Cerebellar cortex (tissue), 1 donor: ENCODE measurements around the gene USF3.
"Not testable (repeated sequence)": the region's sequence is repeated elsewhere in the genome, so short reads cannot be mapped to it uniquely, and the experiment has no call there.

Source experiments
- DNase-seq: peaks from one replicate; pipeline ENCODE4 v3.0.0-alpha.2; 2015; ENCODE audit warnings: low spot score

Gene USF3

GRCh38 chr3:113654851-113655250 lies 41.6 kb downstream of the USF3 start:
- no peak for DNase-seq

GRCh38 chr3:113654310-113654709 lies 42.1 kb downstream of the USF3 start:
- DNase-seq, result no peak

GRCh38 chr3:113649174-113649845 lies 47.1 kb downstream of the USF3 start:
- no peak for DNase-seq

- no peak for DNase-seq
Measured at GRCh38 chr3:113648524-113648923, 47.9 kb downstream of the USF3 start.

- no peak for DNase-seq
Measured at GRCh38 chr3:113643583-113643982, 52.9 kb downstream of the USF3 start.

GRCh38 chr3:113638910-113639309 lies 57.5 kb downstream of the USF3 start:
- no peak for DNase-seq

GRCh38 chr3:113637756-113638155 lies 58.7 kb downstream of the USF3 start:
- DNase-seq, result no peak

GRCh38 chr3:113636034-113636433 lies 60.4 kb downstream of the USF3 start:
- DNase-seq, result not testable (repeated sequence)

GRCh38 chr3:113634782-113635474 lies 61.5 kb downstream of the USF3 start:
- DNase-seq, result no peak

GRCh38 chr3:113631573-113631972 lies 64.9 kb downstream of the USF3 start:
- no peak for DNase-seq

- DNase-seq, result no peak
Measured at GRCh38 chr3:113630956-113631542, 65.4 kb downstream of the USF3 start.

- DNase-seq, result no peak
Measured at GRCh38 chr3:113629584-113630421, 66.6 kb downstream of the USF3 start.

- no peak for DNase-seq
Measured at GRCh38 chr3:113628788-113629187, 67.7 kb downstream of the USF3 start.

GRCh38 chr3:113628316-113628715 lies 68.1 kb downstream of the USF3 start:
- no peak for DNase-seq

GRCh38 chr3:113626503-113627371 lies 69.7 kb downstream of the USF3 start:
- DNase-seq, result peak; percentile 83

- no peak for DNase-seq
Measured at GRCh38 chr3:113625834-113626233, 70.6 kb downstream of the USF3 start.

- DNase-seq, result no peak
Measured at GRCh38 chr3:113623811-113624210, 72.6 kb downstream of the USF3 start.

GRCh38 chr3:113623324-113623723 lies 73.1 kb downstream of the USF3 start:
- DNase-seq, result no peak

- no peak for DNase-seq
Measured at GRCh38 chr3:113620091-113620490, 76.4 kb downstream of the USF3 start.

- DNase-seq, result no peak
Measured at GRCh38 chr3:113617726-113618125, 78.7 kb downstream of the USF3 start.

GRCh38 chr3:113615976-113616375 lies 80.5 kb downstream of the USF3 start:
- peak; percentile 75 for DNase-seq
